Tibial nerve (tissue), 3 donors: ENCODE results near the gene NBAS.

Experiments used
- CTCF ChIP-seq, 5 experiments: fragments of 200-600 bp in 3 of 5; fragments of 450-650 bp in 2 of 5; sonication (generic) in 3 of 5; IDR thresholded peaks; one replicate each; pipeline ENCODE4 v1.5.1; 2016 to 2019; ENCODE audit warnings: antibody characterized with exemption in 5 of 5, mild to moderate bottlenecking in 3 of 5, moderate library complexity in 2 of 5
- POLR2A ChIP-seq, 2 donors: fragments of 450-650 bp; IDR thresholded peaks; one replicate each; pipeline ENCODE4 v1.6.1; 2017; ENCODE audit warnings: antibody characterized with exemption in 2 of 2, mild to moderate bottlenecking in 2 of 2, moderate library complexity in 2 of 2

- TF ChIP-seq POLR2A (IDR thresholded peaks at IDR 0.05) (no peak), CTCF (IDR thresholded peaks at IDR 0.05) (no peak)
Observed at GRCh38 chr2:15251753-15252152, 309.4 kb downstream of the NBAS start.
